IMR-90 (cell line): ENCODE data around the gene ADSS1. TPM values are rescaled to one million over a fixed set of nuclear protein-coding genes. Genes with fewer than 3 reads are reported as not detected.

ENCODE experiments used
- MXI1 ChIP-seq: IDR thresholded peaks from 2 replicates; pipeline ENCODE4 v1.6.1; 2012; ENCODE audit warnings: low read depth, mild to moderate bottlenecking, low read length, moderate library complexity, borderline replicate concordance
- POLR2A ChIP-seq: IDR thresholded peaks from 2 replicates; pipeline ENCODE4 v1.6.1; 2012; ENCODE audit warnings: mild to moderate bottlenecking, low read depth, low read length
- polyA plus RNA-seq, 3 experiments: library from polyadenylated mRNA; depleted of rRNA; stranded (reverse); fragments of >200 nt; gene quantifications; 2 replicates each; pipeline ENCODE4 v1.2.3, GENCODE V29; 2012; ENCODE audit warnings: low replicate concordance in 1 of 3
- total RNA-seq: library from RNA; depleted of rRNA; stranded (reverse); fragments of >200 nt; gene quantifications from 2 replicates; pipeline ENCODE4 v1.2.3, GENCODE V29; 2012
- TF ChIP-seq, protein P1 (sequence below): fragments of 150-350 bp; IDR thresholded peaks from 2 replicates; pipeline ENCODE4 v1.6.1; 2017; ENCODE audit warnings: mild to moderate bottlenecking, antibody characterized with exemption, low read length, low read depth

Gene ADSS1
- total and polyA plus RNA-seq, 2 of the 4 experiments (the other 2 are of a cell fraction) = 1.8 to 5.2 TPM

DNA sequence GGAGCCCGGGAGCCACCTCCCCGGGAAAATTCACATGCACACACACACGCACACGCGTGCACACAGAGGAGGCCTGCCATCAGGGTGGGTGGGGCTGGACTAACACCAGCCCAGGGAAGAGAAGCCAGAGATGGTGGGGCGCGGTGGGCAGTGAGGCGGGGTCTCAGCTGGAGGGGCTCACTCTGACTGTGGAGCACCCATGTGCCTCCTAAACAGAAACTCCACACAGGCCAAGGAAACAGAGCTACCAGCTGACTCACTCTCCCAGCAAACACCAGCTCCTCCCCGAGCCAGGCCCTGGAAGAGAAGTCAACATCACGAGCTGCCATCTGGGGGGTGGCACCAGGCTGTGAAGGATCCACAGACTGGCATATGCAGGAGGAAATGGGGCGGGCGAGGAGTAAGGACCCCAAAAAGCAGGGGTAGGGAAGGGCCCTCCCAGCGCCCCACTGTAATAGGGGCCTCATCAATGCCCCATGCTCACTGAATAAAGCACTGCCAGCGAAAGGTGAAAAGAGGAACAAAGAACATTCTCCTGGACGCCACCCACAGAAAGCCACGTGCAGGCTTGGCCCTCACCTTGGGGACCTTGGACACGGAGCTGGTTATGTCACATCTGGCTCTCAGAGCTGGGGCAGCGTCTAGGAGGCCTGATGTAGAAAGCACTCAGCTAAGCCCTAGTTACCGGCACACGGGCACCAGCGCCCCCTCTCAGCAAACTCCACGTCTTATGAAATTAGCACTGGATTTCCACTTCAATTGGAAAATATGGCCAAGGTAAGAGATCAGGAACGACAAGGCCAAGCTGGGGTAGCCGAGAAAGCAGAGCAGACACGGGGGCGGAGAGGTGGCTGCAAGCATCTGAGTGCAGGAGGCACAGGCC lies 43.0 kb upstream of the ADSS1 start (continued):
- TF ChIP-seq, protein P1, sequence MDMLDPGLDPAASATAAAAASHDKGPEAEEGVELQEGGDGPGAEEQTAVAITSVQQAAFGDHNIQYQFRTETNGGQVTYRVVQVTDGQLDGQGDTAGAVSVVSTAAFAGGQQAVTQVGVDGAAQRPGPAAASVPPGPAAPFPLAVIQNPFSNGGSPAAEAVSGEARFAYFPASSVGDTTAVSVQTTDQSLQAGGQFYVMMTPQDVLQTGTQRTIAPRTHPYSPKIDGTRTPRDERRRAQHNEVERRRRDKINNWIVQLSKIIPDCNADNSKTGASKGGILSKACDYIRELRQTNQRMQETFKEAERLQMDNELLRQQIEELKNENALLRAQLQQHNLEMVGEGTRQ = peak; percentile 29; the same call in 1 of the 2 replicates
- TF ChIP-seq POLR2A (peak; percentile 49; the same call in 1 of the 2 replicates), MXI1 (peak; percentile 47; the same call in 1 of the 2 replicates)
